NOMO-1 treated with DMSO at 0.1 percent for 48 hours (cell line): ENCODE results near the gene DUSP2.

ENCODE experiments used
- DNase-seq: peaks from one replicate; lab custom pipeline; 2025; ENCODE audit not compliant: unreplicated experiment; lab: John Stamatoyannopoulos, UW

The DUSP2 gene

GRCh38 chr2:96131813-96132745, 13.2 kb downstream of the DUSP2 start:
- no peak for DNase-seq

GRCh38 chr2:96131152-96131812, 14.0 kb downstream of the DUSP2 start:
- no peak for DNase-seq

- no peak for DNase-seq
Measured at GRCh38 chr2:96130483-96130882, 14.8 kb downstream of the DUSP2 start.

GRCh38 chr2:96129528-96130120, 15.6 kb downstream of the DUSP2 start:
- no peak for DNase-seq

- no peak for DNase-seq
Measured at GRCh38 chr2:96128456-96128855, 16.8 kb downstream of the DUSP2 start.

GRCh38 chr2:96124406-96125265, 20.6 kb downstream of the DUSP2 start:
- no peak for DNase-seq

GRCh38 chr2:96123936-96124335, 21.3 kb downstream of the DUSP2 start:
- DNase-seq = no peak

- no peak for DNase-seq
Measured at GRCh38 chr2:96123290-96123689, 21.9 kb downstream of the DUSP2 start.

- no peak for DNase-seq
Measured at GRCh38 chr2:96122391-96122790, 22.8 kb downstream of the DUSP2 start.

- DNase-seq = no peak
Measured at GRCh38 chr2:96121414-96121813, 23.8 kb downstream of the DUSP2 start.

GRCh38 chr2:96120991-96121390, 24.2 kb downstream of the DUSP2 start:
- no peak for DNase-seq

- DNase-seq = no peak
Measured at GRCh38 chr2:96120091-96120720, 25.0 kb downstream of the DUSP2 start.

GRCh38 chr2:96119389-96119751, 25.9 kb downstream of the DUSP2 start:
- DNase-seq = no peak

- no peak for DNase-seq
Measured at GRCh38 chr2:96118698-96119388, 26.4 kb downstream of the DUSP2 start.

- DNase-seq = no peak
Measured at GRCh38 chr2:96117701-96118588, 27.3 kb downstream of the DUSP2 start.

- DNase-seq = peak; percentile 30
Measured at GRCh38 chr2:96116879-96117533, 28.2 kb downstream of the DUSP2 start.

GRCh38 chr2:96116424-96116878, 28.8 kb downstream of the DUSP2 start, which contains the start of gene ADRA2B:
Gene ADRA2B, minus strand, starts transcription at chr2:96116571. Its CDS starts 422 bp downstream, at chr2:96116149.
- DNase-seq = peak; percentile 30
